H1 (cell line): ENCODE results near the gene COL4A4. TPM values are rescaled to one million over a fixed set of nuclear protein-coding genes. Genes with fewer than 3 reads are reported as not detected.

Experiments used
- CTCF ChIA-PET: fragments of 300-600 bp; sonication (Branson Sonifier 250); formaldehyde crosslinking; loops from one replicate; lab custom pipeline; 2021; ENCODE audit not compliant: partially characterized antibody; lab: Charles Lee
- POLR2A ChIA-PET: fragments of 300-600 bp; sonication (Branson Sonifier 250); formaldehyde crosslinking; loops from one replicate; lab custom pipeline; 2021; ENCODE audit warnings: inconsistent platforms; ENCODE audit not compliant: partially characterized antibody; lab: Charles Lee
- DNase-seq, 2 experiments: peaks; one replicate each; pipeline versions ENCODE4 v3.0.0 to v3.0.0-alpha.2; 2010 to 2022; ENCODE audit warnings: low spot score in 2 of 2, low read depth in 1 of 2, mixed read lengths in 1 of 2
- FAIRE-seq: peaks from 2 replicates; lab custom pipeline; 2011; peaks lifted over from hg19 to GRCh38; lab: Jason Lieb, UNC
- H2AFZ ChIP-seq: 2 replicates; pipeline ENCODE4 v1.8.1; 2012; ENCODE audit warnings: low read length, inconsistent platforms
- H2AK5ac ChIP-seq: 2 replicates; pipeline ENCODE4 v1.6.1; 2013; ENCODE audit warnings: low read depth, low read length
- H2BK120ac ChIP-seq: replicated peaks from 2 replicates; pipeline ENCODE3; 2013; ENCODE audit warnings: low read depth, low read length, inconsistent platforms
- H2BK12ac ChIP-seq: 2 replicates; pipeline ENCODE4 v1.6.1; 2013; ENCODE audit warnings: low read depth, low read length
- H2BK15ac ChIP-seq: 2 replicates; pipeline ENCODE4 v1.6.1; 2013; ENCODE audit warnings: low read length
- H2BK20ac ChIP-seq: 2 replicates; pipeline ENCODE4 v1.6.1; 2013; ENCODE audit warnings: low read length
- H2BK5ac ChIP-seq: 2 replicates; pipeline ENCODE4 v1.6.1; 2013; ENCODE audit warnings: low read depth, low read length
- H3K14ac ChIP-seq: 2 replicates; pipeline ENCODE4 v1.6.1; 2013; ENCODE audit warnings: inconsistent platforms; ENCODE audit not compliant: insufficient read length
- H3K18ac ChIP-seq: 2 replicates; pipeline ENCODE4 v1.6.1; 2013; ENCODE audit warnings: low read length; ENCODE audit errors: extremely low read depth
- H3K23ac ChIP-seq: 2 replicates; pipeline ENCODE4 v1.6.1; 2013; ENCODE audit warnings: inconsistent platforms; ENCODE audit not compliant: insufficient read length
- H3K23me2 ChIP-seq: 2 replicates; pipeline ENCODE4 v1.6.1; 2013; ENCODE audit warnings: low read depth, low read length
- H3K27ac ChIP-seq: 2 replicates; pipeline ENCODE4 v1.6.1; 2011; ENCODE audit warnings: low read depth, low read length, inconsistent platforms
- H3K27me3 ChIP-seq, 4 experiments: replicated peaks in 1 of 4; 1 replicate in 1 of 4; 2 replicates in 3 of 4; pipeline versions ENCODE4 v1.6.1 to v1.8.1; 2011 to 2013; ENCODE audit warnings: low read length in 3 of 4, mild to moderate bottlenecking in 3 of 4, inconsistent platforms in 2 of 4, mixed read lengths in 2 of 4, moderate library complexity in 1 of 4; ENCODE audit not compliant: control insufficient read depth in 3 of 4, insufficient read depth in 3 of 4; ENCODE audit errors: extremely low read depth in 1 of 4
- H3K36me3 ChIP-seq, 4 experiments: 2 replicates each; pipeline versions ENCODE4 v1.6.1 to v1.8.1; 2011 to 2013; ENCODE audit warnings: mild to moderate bottlenecking in 4 of 4, low read length in 3 of 4, moderate library complexity in 2 of 4, control low read depth in 1 of 4, inconsistent platforms in 1 of 4; ENCODE audit not compliant: insufficient read depth in 4 of 4, control insufficient read depth in 2 of 4
- H3K4ac ChIP-seq: replicated peaks from 2 replicates; pipeline ENCODE3; 2013; ENCODE audit warnings: low read length, low read depth, mixed read lengths, inconsistent platforms; ENCODE audit not compliant: insufficient read length
- H3K4me1 ChIP-seq, 4 experiments: replicated peaks in 1 of 4; 1 replicate in 1 of 4; 2 replicates in 3 of 4; pipeline versions ENCODE4 v1.6.1 to v1.8.1; 2011 to 2013; ENCODE audit warnings: low read length in 3 of 4, inconsistent platforms in 2 of 4, mixed read lengths in 1 of 4; ENCODE audit not compliant: insufficient read depth in 4 of 4, control insufficient read depth in 3 of 4
- H3K4me2 ChIP-seq, 2 experiments: 2 replicates each; pipeline versions ENCODE4 v1.6.1 to v1.8.1; 2011 to 2013; ENCODE audit warnings: low read depth in 2 of 2, low read length in 2 of 2, control low read depth in 1 of 2, inconsistent platforms in 1 of 2, mild to moderate bottlenecking in 1 of 2; ENCODE audit not compliant: insufficient read depth in 1 of 2
- H3K4me3 ChIP-seq, 4 experiments: fragments of 200-600, 300-600 bp in 1 of 4; sonication (generic), shearing (Covaris generic), sonication (Bioruptor Twin) in 1 of 4; 2 replicates each; pipeline versions ENCODE4 v1.5.1 to v1.8.1; 2011 to 2016; ENCODE audit warnings: low read length in 4 of 4, low read depth in 3 of 4, control low read depth in 2 of 4, inconsistent platforms in 2 of 4, mild to moderate bottlenecking in 2 of 4, mixed read lengths in 1 of 4, moderate library complexity in 1 of 4; ENCODE audit not compliant: insufficient read depth in 2 of 4; ENCODE audit errors: extremely low read depth in 1 of 4
- H3K56ac ChIP-seq: replicated peaks from 2 replicates; pipeline ENCODE3; 2013; ENCODE audit warnings: low read depth, mild to moderate bottlenecking, mixed read lengths, low read length, inconsistent platforms; ENCODE audit not compliant: insufficient read length
- H3K79me1 ChIP-seq: 2 replicates; pipeline ENCODE4 v1.6.1; 2013; ENCODE audit warnings: low read depth, low read length, control low read depth
- H3K79me2 ChIP-seq, 2 experiments: 2 replicates each; pipeline versions ENCODE4 v1.6.1 to v1.8.1; 2012 to 2013; ENCODE audit warnings: low read length in 2 of 2, mild to moderate bottlenecking in 2 of 2, inconsistent platforms in 1 of 2; ENCODE audit not compliant: insufficient read depth in 2 of 2, control insufficient read depth in 1 of 2
- H3K9ac ChIP-seq, 4 experiments: replicated peaks in 1 of 4; 1 replicate in 1 of 4; 2 replicates in 3 of 4; pipeline versions ENCODE4 v1.6.1 to v1.8.1; 2011 to 2013; ENCODE audit warnings: low read depth in 3 of 4, low read length in 3 of 4, control low read depth in 2 of 4, mild to moderate bottlenecking in 2 of 4, moderate library complexity in 2 of 4, inconsistent platforms in 1 of 4; ENCODE audit errors: extremely low read depth in 1 of 4
- H3K9me3 ChIP-seq, 2 experiments: 2 replicates each; pipeline versions ENCODE4 v1.6.1 to v1.8.1; 2012 to 2013; ENCODE audit warnings: mild to moderate bottlenecking in 2 of 2, moderate library complexity in 2 of 2, control low read depth in 1 of 2, inconsistent platforms in 1 of 2, low read depth in 1 of 2, low read length in 1 of 2, mixed read lengths in 1 of 2; ENCODE audit not compliant: insufficient read depth in 2 of 2
- H4K20me1 ChIP-seq, 2 experiments: replicated peaks in 1 of 2; 2 replicates each; pipeline versions ENCODE3 to v1.8.1; 2011 to 2013; ENCODE audit warnings: inconsistent platforms in 2 of 2, low read length in 2 of 2, mild to moderate bottlenecking in 1 of 2; ENCODE audit not compliant: insufficient read depth in 2 of 2, control insufficient read depth in 1 of 2
- H4K5ac ChIP-seq: 2 replicates; pipeline ENCODE4 v1.6.1; 2013; ENCODE audit warnings: low read length, low read depth, mixed read lengths, inconsistent platforms; ENCODE audit not compliant: insufficient read length
- H4K8ac ChIP-seq: 2 replicates; pipeline ENCODE4 v1.8.0; 2013; ENCODE audit warnings: mild to moderate bottlenecking, moderate library complexity, low read length, inconsistent platforms; ENCODE audit not compliant: insufficient read depth; ENCODE audit errors: extremely low read depth
- H4K91ac ChIP-seq: replicated peaks from 2 replicates; pipeline ENCODE3; 2013; ENCODE audit warnings: low read length, mixed read lengths, inconsistent platforms; ENCODE audit not compliant: insufficient read length
- CEBPB ChIP-seq: IDR thresholded peaks from 2 replicates; pipeline ENCODE4 v1.6.1; 2012; ENCODE audit warnings: low read depth, low read length
- CREB1 ChIP-seq: IDR thresholded peaks from 2 replicates; pipeline ENCODE4 v1.6.1; 2012; ENCODE audit warnings: inconsistent platforms
- EP300 ChIP-seq, 2 experiments: IDR thresholded peaks; 1 replicate in 1 of 2; 2 replicates in 1 of 2; pipeline ENCODE4 v1.6.1; 2011 to 2012; ENCODE audit warnings: low read depth in 2 of 2, low read length in 2 of 2, mild to moderate bottlenecking in 2 of 2, borderline replicate concordance in 1 of 2, inconsistent platforms in 1 of 2, moderate library complexity in 1 of 2
- GABPA ChIP-seq: IDR thresholded peaks from 2 replicates; pipeline ENCODE4 v1.6.1; 2011; ENCODE audit warnings: mild to moderate bottlenecking, low read length, moderate library complexity, borderline replicate concordance; ENCODE audit not compliant: insufficient read depth
- HDAC2 ChIP-seq, 2 experiments: fragments of 300-600 bp in 1 of 2; sonication (generic) in 1 of 2; IDR thresholded peaks; 2 replicates each; pipeline ENCODE4 v1.6.1; 2011 to 2012; ENCODE audit warnings: low read depth in 2 of 2, low read length in 2 of 2, mild to moderate bottlenecking in 2 of 2, moderate library complexity in 2 of 2, borderline replicate concordance in 1 of 2, inconsistent platforms in 1 of 2
- HDAC6 ChIP-seq: IDR thresholded peaks from one replicate; pipeline ENCODE4 v1.7.1; 2012; ENCODE audit warnings: low read depth, mild to moderate bottlenecking, inconsistent platforms, low read length, moderate library complexity
- KDM5A ChIP-seq: fragments of 200-600 bp; IDR thresholded peaks from 2 replicates; pipeline ENCODE4 v1.7.1; 2012; ENCODE audit warnings: mild to moderate bottlenecking, low read length, inconsistent platforms, mixed read lengths
- SRF ChIP-seq: IDR thresholded peaks from 2 replicates; pipeline ENCODE4 v1.6.1; 2011; ENCODE audit warnings: mild to moderate bottlenecking, low read depth, low read length, moderate library complexity
- TAF1 ChIP-seq: IDR thresholded peaks from 2 replicates; pipeline ENCODE4 v1.6.1; 2011; ENCODE audit warnings: mild to moderate bottlenecking, low read depth, low read length
- ZNF274 ChIP-seq: IDR thresholded peaks from 2 replicates; pipeline ENCODE4 v1.7.0; 2012; ENCODE audit warnings: low read length, borderline replicate concordance; ENCODE audit errors: extremely low read depth
- WGBS, 2 experiments: shearing (Covaris generic) in 1 of 2; methylation state at CpG; one replicate each; pipeline versions ENCODE4 v1.1.6 to v1.1.7; 2013 to 2015; ENCODE audit warnings: low lambda C conversion rate in 2 of 2, mixed read lengths in 2 of 2, inconsistent platforms in 1 of 2, low coverage in 1 of 2, missing lambda C conversion rate in 1 of 2; ENCODE audit not compliant: insufficient replicate concordance in 2 of 2, insufficient coverage in 1 of 2, insufficient read length in 1 of 2; ENCODE audit errors: extremely low coverage in 1 of 2, missing lambda C conversion rate in 1 of 2; 5-methylcytosine and 5-hydroxymethylcytosine counted together
- polyA plus RNA-seq, 7 experiments: library from polyadenylated mRNA; depleted of rRNA in 3 of 7; stranded (reverse) in 5 of 7; unstranded in 2 of 7; fragments of >200 nt in 5 of 7; fragments of 200-250 nt in 2 of 7; gene quantifications; 1 replicate in 5 of 7; 2 replicates in 1 of 7; 4 replicates in 1 of 7; pipeline versions ENCODE4 v1.2.1 to v1.2.3, GENCODE V29; 2011 to 2013; ENCODE audit warnings: missing spikeins in 2 of 7, mixed read lengths in 2 of 7
- total RNA-seq: library from RNA; stranded (reverse); fragmentation: NEBNext Ultra II Directional; extraction: Animal tissue kit (Norgen Biotek cat#: 25700); gene quantifications from 2 replicates; pipeline ENCODE4 v1.2.1, GENCODE V29; 2021

COL4A4 gene
- total and polyA plus RNA-seq, 2 of the 8 experiments (the other 6 are each of a cell fraction or from before 2014, with no cell fraction given), result 0.33 to 1.7 TPM

- H3K27ac ChIP-seq, result no peak overlapping the region
- no peak overlapping the region for H3K14ac ChIP-seq
- ChIA-PET CTCF (interaction anchor here (0.5 to 1.3 kb wide), 3 partner anchors 11 to 14 kb away, joined by 3 to 4 read pairs (median 4); no protein-coding TSS in a partner anchor), POLR2A (interaction anchor here (1.2 kb wide), 1 partner anchor 62 kb away, joined by 4 read pairs; no protein-coding TSS in a partner anchor)
- no peaks in the 10 kb centered on the region for H3K4me1 ChIP-seq
- H4K5ac ChIP-seq, result no peak overlapping the region
- no peaks in the 10 kb centered on the region for H3K9me3 ChIP-seq
- H3K9ac ChIP-seq, result no peak overlapping the region
- no peak overlapping the region for H4K91ac ChIP-seq
- no peaks in the 10 kb centered on the region for H4K20me1 ChIP-seq
- no peak overlapping the region for H2BK120ac ChIP-seq
- H2BK5ac ChIP-seq, result no peak overlapping the region
- no peaks in the 10 kb centered on the region for H3K79me1 ChIP-seq
- no peak for TF ChIP-seq CEBPB
- TF ChIP-seq ZNF274, result no peak
- TF ChIP-seq GABPA, result no peak
- no peak for TF ChIP-seq SRF
- TF ChIP-seq KDM5A, result no peak
- no peak for TF ChIP-seq TAF1
- TF ChIP-seq CREB1, result no peak
- TF ChIP-seq HDAC2 (IDR thresholded peaks at IDR 0.05; ENCODE audit: borderline replicate concordance in 1 of 2, low read depth in 2 of 2, low read length in 2 of 2), result no peak
- no peak for TF ChIP-seq EP300 (IDR thresholded peaks at IDR 0.05; ENCODE audit: borderline replicate concordance in 1 of 2, low read depth in 2 of 2, low read length in 2 of 2)
- TF ChIP-seq HDAC6, result no peak
- H2AK5ac ChIP-seq, result no peak overlapping the region
- H3K4me3 ChIP-seq, result no peak overlapping the region
- FAIRE-seq, result no peak
- H3K23ac ChIP-seq, result no peak overlapping the region
- no peaks in the 10 kb centered on the region for H3K27me3 ChIP-seq
- no peaks in the 10 kb centered on the region for H3K36me3 ChIP-seq
- no peak overlapping the region for H3K4ac ChIP-seq
- H2BK12ac ChIP-seq, result no peak overlapping the region
- no peak overlapping the region for H3K56ac ChIP-seq
- no peak for DNase-seq
- no peak overlapping the region for H2AFZ ChIP-seq
- H3K79me2 ChIP-seq, result no peaks in the 10 kb centered on the region
- WGBS, 2 experiments, result 81% methylated on average over 4 of the region's 4 CpGs; no CpG with 5 or more reads in 1 of the 2 experiments
- H3K18ac ChIP-seq, result no peak overlapping the region
- H3K23me2 ChIP-seq, result no peaks in the 10 kb centered on the region
- no peak overlapping the region for H2BK20ac ChIP-seq
- H2BK15ac ChIP-seq, result no peak overlapping the region
- H4K8ac ChIP-seq, result no peak overlapping the region
- H3K4me2 ChIP-seq, result no peak overlapping the region
These were observed 68.7 kb downstream of the COL4A4 start for GRCh38 chr2:227095346-227095745.
